Fibroblast of lung (primary cell): Measurements from ENCODE around the gene CASP12. TPM values are rescaled to one million over a fixed set of nuclear protein-coding genes. Genes with fewer than 3 reads are reported as not detected.

Experiments used
- DNase-seq, 2 donors: peaks; one replicate each; pipeline versions ENCODE4 v3.0.0 to v3.0.0-alpha.2; 2010; ENCODE audit warnings: low read depth in 2 of 2
- H2AFZ ChIP-seq: 2 replicates; pipeline ENCODE4 v1.5.1; 2012; ENCODE audit warnings: low read length, control low read depth, inconsistent platforms
- H3K27ac ChIP-seq: 2 replicates; pipeline ENCODE4 v1.5.1; 2011; ENCODE audit warnings: low read length, control low read depth; ENCODE audit not compliant: insufficient read depth
- H3K27me3 ChIP-seq: 2 replicates; pipeline ENCODE4 v1.5.1; 2011; ENCODE audit warnings: mild to moderate bottlenecking, low read length; ENCODE audit not compliant: control insufficient read depth, insufficient read depth
- H3K36me3 ChIP-seq: 2 replicates; pipeline ENCODE4 v1.5.1; 2011; ENCODE audit warnings: low read length; ENCODE audit not compliant: control insufficient read depth, insufficient read depth
- H3K4me1 ChIP-seq: 2 replicates; pipeline ENCODE4 v1.5.1; 2011; ENCODE audit warnings: low read length; ENCODE audit not compliant: control insufficient read depth, insufficient read depth; ENCODE audit errors: extremely low read depth
- H3K4me2 ChIP-seq: 2 replicates; pipeline ENCODE4 v1.5.1; 2011; ENCODE audit warnings: low read length, control low read depth; ENCODE audit not compliant: insufficient read depth; ENCODE audit errors: extremely low read depth
- H3K4me3 ChIP-seq, 4 experiments: fragments of 200-600 bp in 1 of 4; sonication (generic) in 1 of 4; replicated peaks in 1 of 4; 2 replicates each; pipeline ENCODE4 v1.5.1; 2011 to 2016; ENCODE audit warnings: low read length in 4 of 4, low read depth in 3 of 4, mild to moderate bottlenecking in 3 of 4, control low read depth in 2 of 4, inconsistent platforms in 1 of 4, mixed read lengths in 1 of 4; ENCODE audit not compliant: insufficient read depth in 1 of 4; ENCODE audit errors: control extremely low read depth in 1 of 4
- H3K79me2 ChIP-seq: 2 replicates; pipeline ENCODE4 v1.5.1; 2012; ENCODE audit warnings: mild to moderate bottlenecking, low read length, inconsistent platforms; ENCODE audit not compliant: control insufficient read depth, insufficient read depth
- H3K9ac ChIP-seq: 2 replicates; pipeline ENCODE4 v1.5.1; 2011; ENCODE audit warnings: mild to moderate bottlenecking, low read length, control low read depth; ENCODE audit not compliant: insufficient read depth
- H3K9me3 ChIP-seq: 2 replicates; pipeline ENCODE4 v1.5.1; 2012; ENCODE audit warnings: low read depth, low read length; ENCODE audit not compliant: control insufficient read depth, insufficient read depth
- H4K20me1 ChIP-seq: 2 replicates; pipeline ENCODE4 v1.5.1; 2011; ENCODE audit warnings: low read length; ENCODE audit not compliant: control insufficient read depth, insufficient read depth; ENCODE audit errors: extremely low read depth
- EZH2 ChIP-seq: IDR thresholded peaks from 2 replicates; pipeline ENCODE4 v1.5.1; 2012; ENCODE audit warnings: low read length, control low read depth, mild to moderate bottlenecking; ENCODE audit errors: missing control alignments
- polyA plus RNA-seq, 2 donors: library from polyadenylated mRNA; depleted of rRNA in 1 of 2; stranded (reverse) in 1 of 2; unstranded in 1 of 2; fragments of >200 nt; gene quantifications; 2 replicates each; pipeline ENCODE4 v1.2.1, GENCODE V29; 2011 to 2012; ENCODE audit warnings: missing spikeins in 1 of 2
- total RNA-seq: library from RNA; depleted of rRNA; stranded (reverse); fragments of >200 nt; gene quantifications from 2 replicates; pipeline ENCODE4 v1.2.1, GENCODE V29; 2014
- TF ChIP-seq, protein P1 (sequence below), 2 donors: IDR thresholded peaks in 1 of 2; conservative IDR thresholded peaks in 1 of 2; 1 replicate in 1 of 2; 2 replicates in 1 of 2; pipeline ENCODE4 v1.5.1; 2011 to 2012; ENCODE audit warnings: low read length in 2 of 2, control low read depth in 1 of 2, inconsistent platforms in 1 of 2, low read depth in 1 of 2, mild to moderate bottlenecking in 1 of 2

The CASP12 gene
- total and polyA plus RNA-seq, 2 donors (not counting 1 experiment from before 2014, with no cell fraction given): 0.17 TPM; not detected in 1

DNA sequence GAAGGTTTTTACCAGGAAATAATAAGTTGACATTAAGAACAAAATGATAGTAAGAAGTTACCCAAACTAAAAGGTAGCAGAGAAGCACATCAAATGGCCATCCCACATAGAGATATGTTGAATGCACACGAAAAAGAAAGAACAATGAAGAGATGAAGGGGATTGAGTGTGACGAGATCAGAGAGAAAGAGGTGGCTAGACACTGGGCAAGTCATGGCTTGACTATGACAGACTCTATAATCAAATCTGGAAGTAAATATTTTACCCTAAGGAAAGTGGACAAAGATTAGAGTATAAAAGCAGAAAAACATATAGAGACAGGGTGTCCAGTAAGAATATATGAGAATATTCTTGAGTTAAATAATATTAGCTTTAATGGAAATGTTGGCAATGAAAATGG, 31.4 kb downstream of the CASP12 start:
- H3K9me3 ChIP-seq: no peaks in the 10 kb centered on the region
- TF ChIP-seq, protein P1, sequence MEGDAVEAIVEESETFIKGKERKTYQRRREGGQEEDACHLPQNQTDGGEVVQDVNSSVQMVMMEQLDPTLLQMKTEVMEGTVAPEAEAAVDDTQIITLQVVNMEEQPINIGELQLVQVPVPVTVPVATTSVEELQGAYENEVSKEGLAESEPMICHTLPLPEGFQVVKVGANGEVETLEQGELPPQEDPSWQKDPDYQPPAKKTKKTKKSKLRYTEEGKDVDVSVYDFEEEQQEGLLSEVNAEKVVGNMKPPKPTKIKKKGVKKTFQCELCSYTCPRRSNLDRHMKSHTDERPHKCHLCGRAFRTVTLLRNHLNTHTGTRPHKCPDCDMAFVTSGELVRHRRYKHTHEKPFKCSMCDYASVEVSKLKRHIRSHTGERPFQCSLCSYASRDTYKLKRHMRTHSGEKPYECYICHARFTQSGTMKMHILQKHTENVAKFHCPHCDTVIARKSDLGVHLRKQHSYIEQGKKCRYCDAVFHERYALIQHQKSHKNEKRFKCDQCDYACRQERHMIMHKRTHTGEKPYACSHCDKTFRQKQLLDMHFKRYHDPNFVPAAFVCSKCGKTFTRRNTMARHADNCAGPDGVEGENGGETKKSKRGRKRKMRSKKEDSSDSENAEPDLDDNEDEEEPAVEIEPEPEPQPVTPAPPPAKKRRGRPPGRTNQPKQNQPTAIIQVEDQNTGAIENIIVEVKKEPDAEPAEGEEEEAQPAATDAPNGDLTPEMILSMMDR (conservative IDR thresholded peaks at IDR 0.05 in 1 of 2, IDR thresholded peaks at IDR 0.05 in 1 of 2; ENCODE audit: low read depth in 1 of 2, low read length in 2 of 2): no peak
- no peak for TF ChIP-seq EZH2
- no peaks in the 10 kb centered on the region for H4K20me1 ChIP-seq
- DNase-seq: no peak
- no peaks in the 10 kb centered on the region for H3K4me1 ChIP-seq
- no peak overlapping the region for H3K4me2 ChIP-seq
- no peak overlapping the region for H2AFZ ChIP-seq
- no peaks in the 10 kb centered on the region for H3K79me2 ChIP-seq
- no peak overlapping the region for H3K4me3 ChIP-seq
- H3K9ac ChIP-seq: no peak overlapping the region
- H3K27me3 ChIP-seq: no peaks in the 10 kb centered on the region
- no peak overlapping the region for H3K27ac ChIP-seq
- H3K36me3 ChIP-seq: no peaks in the 10 kb centered on the region

DNA sequence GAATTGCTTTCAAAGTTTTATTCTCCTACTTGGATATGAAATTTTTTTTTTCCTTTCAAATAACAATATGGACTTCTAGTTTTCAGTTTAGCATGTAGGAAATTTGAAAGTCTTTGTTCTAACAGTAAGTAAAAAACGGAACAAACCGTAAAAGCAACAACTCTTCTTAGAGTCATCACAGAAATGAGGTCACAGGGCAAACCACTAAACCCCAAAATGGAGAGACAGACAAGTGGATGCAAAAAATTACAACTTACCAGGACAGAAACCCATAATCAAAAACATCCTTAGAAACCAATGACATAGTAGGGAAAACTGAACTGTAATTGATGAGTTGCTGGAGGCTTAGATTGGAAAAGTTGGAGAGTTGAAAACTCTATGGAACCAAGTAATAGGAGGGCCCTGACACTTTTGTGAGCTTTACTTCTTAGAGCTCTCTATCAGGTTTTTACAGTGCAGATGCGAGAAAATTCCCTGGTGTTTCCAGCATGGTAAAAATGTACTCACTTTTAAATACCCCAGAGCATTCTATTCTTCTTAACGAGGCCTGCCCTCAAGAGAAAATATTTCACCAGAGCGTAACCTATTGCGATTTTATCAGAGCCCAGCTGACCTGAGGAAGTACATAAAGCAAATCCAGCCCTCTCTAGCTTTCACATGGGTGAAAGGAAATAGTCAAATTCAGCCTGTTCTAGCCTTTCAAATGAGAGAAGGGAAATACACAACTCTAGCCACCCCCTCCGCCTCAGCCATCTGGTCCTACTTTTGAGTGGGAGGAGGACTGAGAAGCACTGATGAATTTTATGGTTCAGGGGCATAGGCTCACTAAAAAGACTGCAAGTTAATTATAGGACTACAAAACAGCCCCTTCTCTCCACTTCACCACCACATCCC, 39.1 kb downstream of the CASP12 start:
- H3K4me3 ChIP-seq: no peak overlapping the region
- no peaks in the 10 kb centered on the region for H3K27me3 ChIP-seq
- TF ChIP-seq EZH2: no peak
- TF ChIP-seq, protein P1 (conservative IDR thresholded peaks at IDR 0.05 in 1 of 2, IDR thresholded peaks at IDR 0.05 in 1 of 2; ENCODE audit: low read depth in 1 of 2, low read length in 2 of 2): no peak
- H3K36me3 ChIP-seq: no peaks in the 10 kb centered on the region
- no peaks in the 10 kb centered on the region for H3K4me1 ChIP-seq
- H3K9me3 ChIP-seq: no peaks in the 10 kb centered on the region
- H3K4me2 ChIP-seq: no peak overlapping the region
- no peak overlapping the region for H3K9ac ChIP-seq
- no peak overlapping the region for H3K27ac ChIP-seq
- no peaks in the 10 kb centered on the region for H3K79me2 ChIP-seq
- peak in 1 of 2 donors; percentile 22 for DNase-seq
- H2AFZ ChIP-seq: no peak overlapping the region
- no peaks in the 10 kb centered on the region for H4K20me1 ChIP-seq

DNA sequence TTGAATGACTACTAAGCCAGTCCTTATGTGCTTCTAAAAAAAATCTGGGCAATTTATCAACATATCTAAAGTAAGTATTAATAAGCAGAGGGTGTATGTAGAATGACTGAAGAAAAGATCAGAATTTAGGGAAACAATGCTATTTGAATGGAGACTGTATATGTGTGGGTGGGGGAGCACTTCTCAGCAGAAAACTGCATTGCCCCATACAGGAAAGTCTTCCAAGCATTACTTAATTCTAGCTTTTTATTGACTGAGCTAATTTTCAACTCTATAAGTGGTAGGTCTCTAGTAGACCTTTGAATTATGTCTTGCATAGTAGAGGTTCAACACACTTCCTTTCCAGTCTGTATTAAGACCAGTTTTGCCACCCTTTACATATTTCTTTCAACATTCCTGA, 41.7 kb downstream of the CASP12 start:
- no peak overlapping the region for H3K4me2 ChIP-seq
- no peak overlapping the region for H3K4me3 ChIP-seq
- H3K9ac ChIP-seq: no peak overlapping the region
- H4K20me1 ChIP-seq: no peaks in the 10 kb centered on the region
- TF ChIP-seq, protein P1 (conservative IDR thresholded peaks at IDR 0.05 in 1 of 2, IDR thresholded peaks at IDR 0.05 in 1 of 2; ENCODE audit: low read depth in 1 of 2, low read length in 2 of 2): no peak
- TF ChIP-seq EZH2: no peak
- no peaks in the 10 kb centered on the region for H3K9me3 ChIP-seq
- H3K27me3 ChIP-seq: no peaks in the 10 kb centered on the region
- H3K79me2 ChIP-seq: no peaks in the 10 kb centered on the region
- H3K4me1 ChIP-seq: no peaks in the 10 kb centered on the region
- no peak overlapping the region for H2AFZ ChIP-seq
- H3K27ac ChIP-seq: no peak overlapping the region
- DNase-seq: no peak
- H3K36me3 ChIP-seq: no peaks in the 10 kb centered on the region
